ENCODE measurements around the gene TNPO3.

The TNPO3 gene

DNA sequence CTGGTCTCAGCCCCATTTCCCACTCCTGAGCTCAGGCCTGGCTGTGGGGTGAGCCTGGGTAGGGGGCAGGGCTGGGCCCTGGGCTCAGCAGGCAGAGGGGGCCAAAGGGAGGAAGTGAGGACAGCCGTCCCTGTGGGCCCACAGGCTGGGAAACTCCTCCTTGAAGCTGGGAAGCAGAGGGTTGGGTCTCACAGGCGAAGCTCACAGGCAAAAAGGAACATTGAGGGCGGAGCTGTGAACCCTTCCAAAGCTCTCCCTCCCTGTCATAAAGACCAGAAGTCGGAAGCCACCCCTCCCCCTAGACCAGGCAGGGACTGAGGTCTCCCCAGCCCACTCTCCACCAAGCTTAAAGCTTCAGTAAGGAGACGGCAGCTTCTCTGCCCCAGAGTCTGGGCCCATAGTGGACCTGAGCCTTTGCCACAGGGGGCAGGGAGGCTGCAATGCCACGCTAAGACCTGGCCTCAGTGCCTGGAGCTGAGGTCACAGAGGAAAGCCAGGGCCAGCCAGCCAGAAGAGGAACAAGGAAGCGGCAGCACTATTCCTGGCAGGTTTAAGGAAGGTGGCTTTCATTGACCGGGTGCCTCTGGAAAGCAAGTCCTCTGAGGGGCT lies 143.4 kb downstream of the TNPO3 start:
- in situ Hi-C loops (cut with MboI; ENCODE audit: low sequenced_read_pairs) = no loop called here

DNA sequence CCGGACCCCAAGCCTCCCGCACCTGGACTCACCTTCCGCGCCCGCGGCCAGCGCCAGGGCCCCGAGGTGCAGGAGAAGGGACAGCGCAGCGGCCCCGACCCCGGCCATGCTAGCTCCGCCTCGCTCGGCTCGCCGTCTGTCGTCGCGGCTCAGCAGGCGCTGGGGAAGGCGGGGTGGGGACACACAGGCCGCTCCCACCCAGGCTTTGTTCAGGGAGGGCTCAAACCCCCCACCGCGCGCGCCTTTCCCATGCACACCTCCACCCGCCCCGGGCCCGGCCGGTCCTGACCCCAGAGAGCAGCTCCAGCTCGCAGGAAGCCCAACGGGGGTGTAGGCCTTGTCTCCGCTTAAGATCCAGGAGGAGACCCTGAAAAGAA lies 144.4 kb downstream of the TNPO3 start, which contains the start of gene KCP:
TSS of gene KCP (minus strand) at position 141 of the 377 bp plus-strand sequence. CDS start at position 108, 33 bp downstream.
- in situ Hi-C loops (cut with MboI; ENCODE audit: low sequenced_read_pairs) = no loop called here

DNA sequence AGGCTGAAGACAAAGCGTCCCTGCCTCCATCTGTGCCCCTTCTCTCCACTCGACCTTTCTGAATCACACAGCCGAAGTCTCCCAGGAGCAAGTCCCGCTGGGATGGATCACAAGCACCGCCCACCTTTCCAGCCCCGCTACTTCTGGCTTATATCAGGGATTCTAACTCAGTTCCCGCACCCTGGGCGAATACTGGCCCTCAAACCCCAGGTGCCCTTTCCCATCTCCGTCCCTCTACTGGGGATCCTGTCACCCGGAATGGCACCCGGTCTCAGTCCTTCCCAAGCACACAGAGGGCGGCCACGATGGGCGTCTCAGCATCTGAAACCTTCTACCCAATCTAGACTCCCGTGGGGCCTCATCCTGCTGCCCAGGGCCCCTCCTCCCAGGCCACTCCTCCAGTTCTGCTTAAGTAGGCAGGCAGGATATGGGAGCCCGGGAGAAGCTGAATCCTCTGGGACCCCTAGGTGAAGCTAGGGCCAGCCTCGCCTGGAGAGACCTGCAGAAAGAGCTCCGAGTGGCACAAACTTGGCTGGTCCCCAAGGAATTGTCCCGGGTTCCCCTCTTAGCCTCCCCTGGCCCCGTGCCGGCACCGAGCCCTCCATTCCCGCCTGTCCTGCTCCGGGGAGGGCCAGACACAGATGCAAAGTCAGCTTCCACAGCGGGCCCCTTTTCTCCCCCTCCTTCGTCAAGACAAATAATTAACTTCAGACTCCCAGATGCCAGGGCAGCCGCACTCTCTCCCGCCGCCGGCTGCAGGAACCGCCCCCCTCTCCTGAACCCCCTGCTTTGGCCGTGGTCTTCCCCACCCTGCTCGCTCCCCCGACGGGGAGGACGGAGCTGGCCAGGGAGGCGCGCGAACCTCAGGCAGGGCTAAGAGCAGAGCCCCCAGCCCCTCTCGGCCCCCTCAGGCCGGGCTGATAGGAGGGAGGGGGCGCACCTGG lies 145.0 kb downstream of the TNPO3 start:
- in situ Hi-C loops (cut with MboI; ENCODE audit: low sequenced_read_pairs) = loop anchor here (10.0 kb wide), 1 partner anchor 185 kb away; no protein-coding TSS in a partner anchor

- in situ Hi-C loops (cut with MboI; ENCODE audit: low sequenced_read_pairs) = loop anchor here (10.0 kb wide), 1 partner anchor 186 kb away; no protein-coding TSS in a partner anchor
Measured at GRCh38 chr7:128908750-128909624, 145.9 kb downstream of the TNPO3 start.

DNA sequence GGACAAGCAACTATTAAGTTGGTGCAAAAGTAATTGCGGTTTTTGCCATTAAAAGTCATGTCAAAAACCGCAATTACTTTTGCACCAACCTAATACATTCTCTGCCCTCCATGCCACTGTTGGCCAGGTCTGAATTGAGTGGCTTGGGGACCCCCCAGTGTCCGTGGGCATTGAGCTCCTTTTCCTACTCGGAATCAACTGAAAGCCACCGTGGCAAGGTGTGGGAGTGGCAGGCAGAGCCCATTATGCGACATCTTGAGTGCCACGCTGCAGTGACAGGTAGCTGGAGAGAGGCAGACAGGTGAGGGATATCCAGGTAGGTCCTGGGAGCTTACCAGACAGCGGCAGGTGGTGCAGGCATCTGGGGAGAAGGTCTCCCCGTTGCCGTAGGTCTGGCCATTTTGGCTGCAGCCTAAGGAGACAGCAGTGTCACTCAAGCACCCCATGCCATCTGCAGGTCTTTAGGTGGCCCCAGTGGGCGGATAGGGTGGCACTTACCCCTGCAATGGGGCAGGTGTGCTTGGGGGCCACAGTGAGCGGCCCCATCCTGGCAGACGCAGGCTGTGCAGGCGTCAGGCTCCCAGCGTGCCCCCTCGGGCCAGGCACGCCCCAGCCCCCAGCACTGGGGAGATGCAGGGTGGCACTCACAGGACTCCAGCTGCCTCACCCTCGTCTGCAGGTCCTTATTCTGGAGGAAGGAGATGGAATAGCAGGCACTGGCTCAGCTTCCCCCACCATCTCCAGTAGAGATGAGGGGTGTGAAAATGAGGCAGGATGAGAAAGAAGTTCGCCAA lies 147.9 kb downstream of the TNPO3 start:
- in situ Hi-C loops (cut with MboI; ENCODE audit: low sequenced_read_pairs) = loop anchor here (10.0 kb wide), 1 partner anchor 188 kb away; no protein-coding TSS in a partner anchor

DNA sequence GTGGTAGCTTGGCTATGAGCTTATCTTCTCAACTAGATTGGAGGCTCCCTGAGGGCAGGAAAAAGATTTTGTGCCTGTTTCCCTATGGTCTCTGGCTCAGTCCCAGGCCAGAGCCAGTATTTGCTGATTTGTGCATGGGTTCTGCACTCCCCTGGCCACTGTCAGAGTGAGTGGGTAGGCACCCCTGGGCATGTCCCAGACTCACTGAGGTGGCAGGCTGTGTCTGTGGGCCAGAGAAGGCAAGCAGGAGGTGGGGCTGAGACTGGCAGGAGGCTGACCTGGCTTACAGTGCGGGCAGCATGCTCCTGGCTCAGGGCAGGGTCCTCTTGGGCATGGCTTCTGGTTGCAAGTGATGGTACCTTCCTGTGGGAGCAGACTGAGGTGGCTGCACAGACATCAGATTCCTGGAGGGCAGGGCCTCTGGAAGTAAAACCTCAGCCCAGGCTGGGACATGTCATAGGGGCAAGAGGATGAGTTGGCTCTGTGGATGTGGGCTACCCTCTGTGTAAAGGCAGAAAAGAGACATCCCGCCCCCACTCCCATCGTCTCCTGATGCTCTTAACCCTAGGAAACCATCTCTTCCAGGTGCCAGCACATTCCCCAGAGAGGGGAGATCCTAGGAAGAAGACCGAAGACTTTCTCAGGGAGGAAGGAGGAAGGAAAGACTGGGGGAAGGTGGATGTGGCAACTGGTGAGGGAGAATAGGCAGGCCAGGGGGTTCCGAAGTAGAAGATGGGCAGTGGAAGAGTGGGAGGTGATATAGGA lies 148.7 kb downstream of the TNPO3 start:
- in situ Hi-C loops (cut with MboI; ENCODE audit: low sequenced_read_pairs) = loop anchor here (10.0 kb wide), 1 partner anchor 189 kb away; no protein-coding TSS in a partner anchor

DNA sequence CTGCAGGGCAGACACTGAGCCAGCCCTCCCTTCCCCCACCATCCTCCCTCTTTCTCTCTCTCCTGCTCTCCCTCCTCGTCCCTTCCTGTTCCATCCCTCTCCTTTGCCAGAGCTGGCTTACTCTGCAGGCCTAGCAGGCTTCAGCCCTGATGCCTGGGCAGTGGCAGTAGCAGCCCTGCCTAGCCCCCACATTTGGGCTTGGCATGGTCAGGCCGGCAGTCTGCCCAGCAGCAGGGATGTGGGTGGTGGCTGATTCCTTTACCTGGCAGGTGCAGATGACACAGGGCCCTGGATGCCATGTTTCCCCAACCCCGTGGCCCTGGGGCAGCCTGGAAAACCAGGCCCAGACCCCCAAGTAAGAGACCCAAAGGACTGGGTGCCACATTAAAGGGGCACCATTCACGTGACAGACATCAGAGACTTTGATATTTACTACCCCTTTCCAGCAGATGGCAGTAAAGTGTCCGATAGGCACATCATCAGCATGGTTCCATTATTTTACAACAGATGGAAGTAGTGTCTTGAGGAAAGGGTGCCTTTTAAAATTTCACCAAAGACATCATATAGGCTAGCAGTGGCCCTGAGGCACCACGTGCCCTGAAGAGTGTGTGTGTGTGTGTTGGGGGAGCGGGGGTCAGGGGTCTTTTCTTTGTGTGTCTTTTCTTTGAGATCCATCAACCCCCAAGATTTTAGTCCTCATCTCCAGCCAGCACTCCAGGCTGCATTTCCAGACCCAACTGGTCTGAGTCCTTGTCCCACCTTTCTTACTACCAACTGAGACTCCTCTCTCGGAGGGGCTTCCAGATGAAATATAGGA lies 150.3 kb downstream of the TNPO3 start:
- in situ Hi-C loops (cut with MboI; ENCODE audit: low sequenced_read_pairs) = loop anchor here (10.0 kb wide), 1 partner anchor 190 kb away; no protein-coding TSS in a partner anchor

All from HL-60/S4 treated with retinoic acid at 250 ng/mL for 4 days and 3 days (cell line).